Fibroblast of skin of abdomen (primary cell): Measurements from ENCODE around the gene FCER1A.

Source experiments
- DNase-seq: peaks from one replicate; pipeline ENCODE4 v3.0.0-alpha.2; 2013

The FCER1A gene

DNA sequence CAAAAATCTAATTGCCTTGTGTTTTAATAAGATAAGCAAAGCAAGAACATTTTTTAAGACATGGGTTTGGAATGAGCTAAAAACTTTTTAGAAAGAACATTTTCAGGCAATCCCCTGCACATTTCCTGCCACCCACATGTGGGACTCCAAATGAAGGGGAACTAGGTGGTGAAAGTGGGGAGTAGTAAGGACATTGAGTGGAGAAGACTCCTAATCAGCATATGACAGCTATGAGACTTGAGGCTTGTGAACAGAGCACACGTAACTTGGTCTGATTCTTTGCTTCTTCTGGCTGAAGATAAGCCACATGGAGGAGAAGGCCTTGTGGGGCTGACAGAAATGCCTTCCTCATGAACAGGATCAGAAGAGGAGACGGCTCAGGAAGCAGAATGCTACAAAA, 50.3 kb downstream of the FCER1A start:
- DNase-seq = no peak
